H1 (cell line): Measurements from ENCODE around the gene PRR14L. TPM values are rescaled to one million over a fixed set of nuclear protein-coding genes. Genes with fewer than 3 reads are reported as not detected.

Experiments used
- CTCF ChIA-PET: fragments of 300-600 bp; sonication (Branson Sonifier 250); formaldehyde crosslinking; loops from one replicate; lab custom pipeline; 2021; ENCODE audit not compliant: partially characterized antibody; lab: Charles Lee
- POLR2A ChIA-PET: fragments of 300-600 bp; sonication (Branson Sonifier 250); formaldehyde crosslinking; loops from one replicate; lab custom pipeline; 2021; ENCODE audit warnings: inconsistent platforms; ENCODE audit not compliant: partially characterized antibody; lab: Charles Lee
- DNase-seq, 2 experiments: peaks; one replicate each; pipeline versions ENCODE4 v3.0.0 to v3.0.0-alpha.2; 2010 to 2022; ENCODE audit warnings: low spot score in 2 of 2, low read depth in 1 of 2, mixed read lengths in 1 of 2
- FAIRE-seq: peaks from 2 replicates; lab custom pipeline; 2011; peaks lifted over from hg19 to GRCh38; lab: Jason Lieb, UNC
- H2AFZ ChIP-seq: 2 replicates; pipeline ENCODE4 v1.8.1; 2012; ENCODE audit warnings: low read length, inconsistent platforms
- H2AK5ac ChIP-seq: 2 replicates; pipeline ENCODE4 v1.6.1; 2013; ENCODE audit warnings: low read depth, low read length
- H2BK120ac ChIP-seq: replicated peaks from 2 replicates; pipeline ENCODE3; 2013; ENCODE audit warnings: low read depth, low read length, inconsistent platforms
- H2BK12ac ChIP-seq: 2 replicates; pipeline ENCODE4 v1.6.1; 2013; ENCODE audit warnings: low read depth, low read length
- H2BK15ac ChIP-seq: 2 replicates; pipeline ENCODE4 v1.6.1; 2013; ENCODE audit warnings: low read length
- H2BK20ac ChIP-seq: 2 replicates; pipeline ENCODE4 v1.6.1; 2013; ENCODE audit warnings: low read length
- H2BK5ac ChIP-seq: 2 replicates; pipeline ENCODE4 v1.6.1; 2013; ENCODE audit warnings: low read depth, low read length
- H3K14ac ChIP-seq: 2 replicates; pipeline ENCODE4 v1.6.1; 2013; ENCODE audit warnings: inconsistent platforms; ENCODE audit not compliant: insufficient read length
- H3K18ac ChIP-seq: 2 replicates; pipeline ENCODE4 v1.6.1; 2013; ENCODE audit warnings: low read length; ENCODE audit errors: extremely low read depth
- H3K23ac ChIP-seq: 2 replicates; pipeline ENCODE4 v1.6.1; 2013; ENCODE audit warnings: inconsistent platforms; ENCODE audit not compliant: insufficient read length
- H3K23me2 ChIP-seq: 2 replicates; pipeline ENCODE4 v1.6.1; 2013; ENCODE audit warnings: low read depth, low read length
- H3K27ac ChIP-seq: 2 replicates; pipeline ENCODE4 v1.6.1; 2011; ENCODE audit warnings: low read depth, low read length, inconsistent platforms
- H3K27me3 ChIP-seq, 4 experiments: replicated peaks in 1 of 4; 1 replicate in 1 of 4; 2 replicates in 3 of 4; pipeline versions ENCODE4 v1.6.1 to v1.8.1; 2011 to 2013; ENCODE audit warnings: low read length in 3 of 4, mild to moderate bottlenecking in 3 of 4, inconsistent platforms in 2 of 4, mixed read lengths in 2 of 4, moderate library complexity in 1 of 4; ENCODE audit not compliant: control insufficient read depth in 3 of 4, insufficient read depth in 3 of 4; ENCODE audit errors: extremely low read depth in 1 of 4
- H3K36me3 ChIP-seq, 4 experiments: 2 replicates each; pipeline versions ENCODE4 v1.6.1 to v1.8.1; 2011 to 2013; ENCODE audit warnings: mild to moderate bottlenecking in 4 of 4, low read length in 3 of 4, moderate library complexity in 2 of 4, control low read depth in 1 of 4, inconsistent platforms in 1 of 4; ENCODE audit not compliant: insufficient read depth in 4 of 4, control insufficient read depth in 2 of 4
- H3K4ac ChIP-seq: replicated peaks from 2 replicates; pipeline ENCODE3; 2013; ENCODE audit warnings: low read length, low read depth, mixed read lengths, inconsistent platforms; ENCODE audit not compliant: insufficient read length
- H3K4me1 ChIP-seq, 4 experiments: replicated peaks in 1 of 4; 1 replicate in 1 of 4; 2 replicates in 3 of 4; pipeline versions ENCODE4 v1.6.1 to v1.8.1; 2011 to 2013; ENCODE audit warnings: low read length in 3 of 4, inconsistent platforms in 2 of 4, mixed read lengths in 1 of 4; ENCODE audit not compliant: insufficient read depth in 4 of 4, control insufficient read depth in 3 of 4
- H3K4me2 ChIP-seq, 2 experiments: 2 replicates each; pipeline versions ENCODE4 v1.6.1 to v1.8.1; 2011 to 2013; ENCODE audit warnings: low read depth in 2 of 2, low read length in 2 of 2, control low read depth in 1 of 2, inconsistent platforms in 1 of 2, mild to moderate bottlenecking in 1 of 2; ENCODE audit not compliant: insufficient read depth in 1 of 2
- H3K4me3 ChIP-seq, 4 experiments: fragments of 200-600, 300-600 bp in 1 of 4; sonication (generic), shearing (Covaris generic), sonication (Bioruptor Twin) in 1 of 4; 2 replicates each; pipeline versions ENCODE4 v1.5.1 to v1.8.1; 2011 to 2016; ENCODE audit warnings: low read length in 4 of 4, low read depth in 3 of 4, control low read depth in 2 of 4, inconsistent platforms in 2 of 4, mild to moderate bottlenecking in 2 of 4, mixed read lengths in 1 of 4, moderate library complexity in 1 of 4; ENCODE audit not compliant: insufficient read depth in 2 of 4; ENCODE audit errors: extremely low read depth in 1 of 4
- H3K56ac ChIP-seq: replicated peaks from 2 replicates; pipeline ENCODE3; 2013; ENCODE audit warnings: low read depth, mild to moderate bottlenecking, mixed read lengths, low read length, inconsistent platforms; ENCODE audit not compliant: insufficient read length
- H3K79me1 ChIP-seq: 2 replicates; pipeline ENCODE4 v1.6.1; 2013; ENCODE audit warnings: low read depth, low read length, control low read depth
- H3K79me2 ChIP-seq, 2 experiments: 2 replicates each; pipeline versions ENCODE4 v1.6.1 to v1.8.1; 2012 to 2013; ENCODE audit warnings: low read length in 2 of 2, mild to moderate bottlenecking in 2 of 2, inconsistent platforms in 1 of 2; ENCODE audit not compliant: insufficient read depth in 2 of 2, control insufficient read depth in 1 of 2
- H3K9ac ChIP-seq, 4 experiments: replicated peaks in 1 of 4; 1 replicate in 1 of 4; 2 replicates in 3 of 4; pipeline versions ENCODE4 v1.6.1 to v1.8.1; 2011 to 2013; ENCODE audit warnings: low read depth in 3 of 4, low read length in 3 of 4, control low read depth in 2 of 4, mild to moderate bottlenecking in 2 of 4, moderate library complexity in 2 of 4, inconsistent platforms in 1 of 4; ENCODE audit errors: extremely low read depth in 1 of 4
- H3K9me3 ChIP-seq, 2 experiments: 2 replicates each; pipeline versions ENCODE4 v1.6.1 to v1.8.1; 2012 to 2013; ENCODE audit warnings: mild to moderate bottlenecking in 2 of 2, moderate library complexity in 2 of 2, control low read depth in 1 of 2, inconsistent platforms in 1 of 2, low read depth in 1 of 2, low read length in 1 of 2, mixed read lengths in 1 of 2; ENCODE audit not compliant: insufficient read depth in 2 of 2
- H4K20me1 ChIP-seq, 2 experiments: replicated peaks in 1 of 2; 2 replicates each; pipeline versions ENCODE3 to v1.8.1; 2011 to 2013; ENCODE audit warnings: inconsistent platforms in 2 of 2, low read length in 2 of 2, mild to moderate bottlenecking in 1 of 2; ENCODE audit not compliant: insufficient read depth in 2 of 2, control insufficient read depth in 1 of 2
- H4K5ac ChIP-seq: 2 replicates; pipeline ENCODE4 v1.6.1; 2013; ENCODE audit warnings: low read length, low read depth, mixed read lengths, inconsistent platforms; ENCODE audit not compliant: insufficient read length
- H4K8ac ChIP-seq: 2 replicates; pipeline ENCODE4 v1.8.0; 2013; ENCODE audit warnings: mild to moderate bottlenecking, moderate library complexity, low read length, inconsistent platforms; ENCODE audit not compliant: insufficient read depth; ENCODE audit errors: extremely low read depth
- H4K91ac ChIP-seq: replicated peaks from 2 replicates; pipeline ENCODE3; 2013; ENCODE audit warnings: low read length, mixed read lengths, inconsistent platforms; ENCODE audit not compliant: insufficient read length
- BCL11A ChIP-seq, 2 experiments: IDR thresholded peaks; one replicate each; pipeline ENCODE4 v1.6.1; 2011; ENCODE audit warnings: low read depth in 2 of 2, low read length in 2 of 2, mild to moderate bottlenecking in 2 of 2
- JUN ChIP-seq: IDR thresholded peaks from 2 replicates; pipeline ENCODE4 v1.6.1; 2011; ENCODE audit warnings: low read depth, mild to moderate bottlenecking, improper control_type of control experiment, low read length
- RAD21 ChIP-seq, 2 experiments: IDR thresholded peaks in 1 of 2; conservative IDR thresholded peaks in 1 of 2; 2 replicates each; pipeline ENCODE4 v1.6.1; 2011; ENCODE audit warnings: low read depth in 2 of 2, low read length in 2 of 2, improper control_type of control experiment in 1 of 2, inconsistent platforms in 1 of 2, mild to moderate bottlenecking in 1 of 2, moderate library complexity in 1 of 2
- RNF2 ChIP-seq: fragments of 200-900, 300-1000 bp; sonication (generic); IDR thresholded peaks from 2 replicates; pipeline ENCODE4 v1.7.1; 2016; ENCODE audit warnings: borderline replicate concordance, low read depth, mild to moderate bottlenecking, antibody characterized with exemption, low read length; ENCODE audit not compliant: poor library complexity, severe bottlenecking; ENCODE audit errors: missing control alignments
- SP2 ChIP-seq: IDR thresholded peaks from 2 replicates; pipeline ENCODE4 v1.6.1; 2012; ENCODE audit warnings: mild to moderate bottlenecking, low read length, inconsistent platforms
- TAF7 ChIP-seq: optimal IDR thresholded peaks from 2 replicates; pipeline ENCODE3; 2011; ENCODE audit warnings: low read depth, mild to moderate bottlenecking, inconsistent platforms, low read length, moderate library complexity, borderline replicate concordance
- WGBS, 2 experiments: shearing (Covaris generic) in 1 of 2; methylation state at CpG; one replicate each; pipeline versions ENCODE4 v1.1.6 to v1.1.7; 2013 to 2015; ENCODE audit warnings: low lambda C conversion rate in 2 of 2, mixed read lengths in 2 of 2, inconsistent platforms in 1 of 2, low coverage in 1 of 2, missing lambda C conversion rate in 1 of 2; ENCODE audit not compliant: insufficient replicate concordance in 2 of 2, insufficient coverage in 1 of 2, insufficient read length in 1 of 2; ENCODE audit errors: extremely low coverage in 1 of 2, missing lambda C conversion rate in 1 of 2; 5-methylcytosine and 5-hydroxymethylcytosine counted together
- polyA plus RNA-seq, 7 experiments: library from polyadenylated mRNA; depleted of rRNA in 3 of 7; stranded (reverse) in 5 of 7; unstranded in 2 of 7; fragments of >200 nt in 5 of 7; fragments of 200-250 nt in 2 of 7; gene quantifications; 1 replicate in 5 of 7; 2 replicates in 1 of 7; 4 replicates in 1 of 7; pipeline versions ENCODE4 v1.2.1 to v1.2.3, GENCODE V29; 2011 to 2013; ENCODE audit warnings: missing spikeins in 2 of 7, mixed read lengths in 2 of 7
- total RNA-seq: library from RNA; stranded (reverse); fragmentation: NEBNext Ultra II Directional; extraction: Animal tissue kit (Norgen Biotek cat#: 25700); gene quantifications from 2 replicates; pipeline ENCODE4 v1.2.1, GENCODE V29; 2021
- TF ChIP-seq, protein P1 (sequence below): IDR thresholded peaks from 2 replicates; pipeline ENCODE4 v1.6.1; 2012; ENCODE audit warnings: inconsistent platforms

PRR14L gene
- total and polyA plus RNA-seq, 2 of the 8 experiments (the other 6 are each of a cell fraction or from before 2014, with no cell fraction given), result 26.5 to 98.6 TPM

DNA sequence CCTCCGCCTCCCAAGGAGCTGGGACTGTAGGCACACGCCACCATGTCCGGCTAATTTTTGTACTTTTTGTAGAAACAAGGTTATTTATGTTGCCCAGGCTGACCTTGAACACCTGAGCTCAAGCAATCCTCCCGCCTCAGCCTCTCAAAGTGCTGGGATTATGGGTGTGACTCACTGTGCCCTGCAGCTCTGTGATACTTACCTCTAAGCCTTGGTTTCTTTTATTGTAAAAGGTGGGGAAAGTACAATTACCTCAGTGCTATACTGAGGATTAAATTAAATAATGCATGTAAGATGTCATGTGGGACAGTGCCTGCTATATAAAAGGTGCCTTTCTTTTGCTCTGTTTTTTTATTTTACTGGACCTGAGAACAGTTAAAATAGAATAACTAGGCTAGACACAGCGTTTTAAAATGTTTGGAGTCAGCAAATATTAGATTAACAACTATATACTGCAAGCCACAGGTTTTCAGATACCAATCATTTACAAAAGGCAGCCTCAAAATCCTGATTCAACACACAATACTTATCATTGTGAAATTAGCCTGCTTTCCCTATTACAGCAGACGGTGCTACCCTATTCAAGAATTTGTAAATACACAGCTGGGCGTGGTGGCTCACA is 30.0 kb downstream of the PRR14L start:
- CTCF ChIA-PET, result interaction anchor here (0.6 to 1.5 kb wide), 4 partner anchors 10 to 485 kb away, joined by 3 to 4 read pairs (median 3); no protein-coding TSS in a partner anchor
- H3K27ac ChIP-seq, result no peak overlapping the region

More for the DNA sequence above, 30.0 kb downstream of the PRR14L start:
- H3K4me3 ChIP-seq, result no peak overlapping the region
- no peak overlapping the region for H2AFZ ChIP-seq
- no peak overlapping the region for H2BK120ac ChIP-seq
- H4K91ac ChIP-seq, result no peak overlapping the region
- no peaks in the 10 kb centered on the region for H3K23me2 ChIP-seq
- TF ChIP-seq, protein P1, sequence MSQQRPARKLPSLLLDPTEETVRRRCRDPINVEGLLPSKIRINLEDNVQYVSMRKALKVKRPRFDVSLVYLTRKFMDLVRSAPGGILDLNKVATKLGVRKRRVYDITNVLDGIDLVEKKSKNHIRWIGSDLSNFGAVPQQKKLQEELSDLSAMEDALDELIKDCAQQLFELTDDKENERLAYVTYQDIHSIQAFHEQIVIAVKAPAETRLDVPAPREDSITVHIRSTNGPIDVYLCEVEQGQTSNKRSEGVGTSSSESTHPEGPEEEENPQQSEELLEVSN, result no peak
- TF ChIP-seq RNF2, result no peak
- TF ChIP-seq RAD21 (IDR thresholded peaks at IDR 0.05 in 1 of 2, conservative IDR thresholded peaks at IDR 0.05 in 1 of 2; ENCODE audit: low read depth in 2 of 2, low read length in 2 of 2), result no peak
- no peak for TF ChIP-seq SP2
- no peak for TF ChIP-seq JUN
- TF ChIP-seq BCL11A (IDR thresholded peaks at IDR 0.05; ENCODE audit: low read depth in 2 of 2, low read length in 2 of 2), result no peak
- TF ChIP-seq TAF7, result no peak
- WGBS, 2 experiments, result 93% methylated on average over 7 of the region's 7 CpGs; no CpG with 5 or more reads in 1 of the 2 experiments
- H3K79me1 ChIP-seq, result peaks cover 5% of the 10 kb centered on the region; the same call in 1 of the 2 replicates
- POLR2A ChIA-PET, result no interaction called here
- no peak overlapping the region for H3K9ac ChIP-seq
- no peak overlapping the region for H3K18ac ChIP-seq
- no peak overlapping the region for H3K14ac ChIP-seq
- DNase-seq (no peak), FAIRE-seq (no peak)
- no peak overlapping the region for H2BK12ac ChIP-seq
- no peak overlapping the region for H3K56ac ChIP-seq
- H3K36me3 ChIP-seq, result peaks cover 33 to 77% (median 58%) of the 10 kb centered on the region in 4 experiments
- no peak overlapping the region for H2BK15ac ChIP-seq
- no peak overlapping the region for H4K5ac ChIP-seq
- peaks cover 0 to 2% of the 10 kb centered on the region in 2 experiments for H4K20me1 ChIP-seq
- no peak overlapping the region for H2BK20ac ChIP-seq
- no peak overlapping the region for H2AK5ac ChIP-seq
- H3K9me3 ChIP-seq, result no peaks in the 10 kb centered on the region
- no peak overlapping the region for H3K23ac ChIP-seq
- no peak overlapping the region for H3K4me2 ChIP-seq
- H4K8ac ChIP-seq, result no peak overlapping the region
- H3K79me2 ChIP-seq, result peaks cover 0 to 11% of the 10 kb centered on the region in 2 experiments; a peak in 1 of 4 replicates
- no peak overlapping the region for H2BK5ac ChIP-seq
- H3K4me1 ChIP-seq, result no peaks in the 10 kb centered on the region
- H3K4ac ChIP-seq, result no peak overlapping the region
- H3K27me3 ChIP-seq, result no peaks in the 10 kb centered on the region
